ENCODE results near the gene CTBP1. TPM values are rescaled to one million over a fixed set of nuclear protein-coding genes. Genes with fewer than 3 reads are reported as not detected.

The CTBP1 gene
- total RNA-seq, 3 donors from 2014 or later, result 130 to 159 (median 133) TPM

GRCh38 chr4:1261107-1261928 lies 12.4 kb upstream of the CTBP1 start:
- no peaks in the 10 kb centered on the region for H3K9me3 ChIP-seq
- TF ChIP-seq POLR2A (IDR thresholded peaks at IDR 0.05) (no peak), POLR2AphosphoS5 (IDR thresholded peaks at IDR 0.05) (no peak)
- TF ChIP-seq, protein P1, sequence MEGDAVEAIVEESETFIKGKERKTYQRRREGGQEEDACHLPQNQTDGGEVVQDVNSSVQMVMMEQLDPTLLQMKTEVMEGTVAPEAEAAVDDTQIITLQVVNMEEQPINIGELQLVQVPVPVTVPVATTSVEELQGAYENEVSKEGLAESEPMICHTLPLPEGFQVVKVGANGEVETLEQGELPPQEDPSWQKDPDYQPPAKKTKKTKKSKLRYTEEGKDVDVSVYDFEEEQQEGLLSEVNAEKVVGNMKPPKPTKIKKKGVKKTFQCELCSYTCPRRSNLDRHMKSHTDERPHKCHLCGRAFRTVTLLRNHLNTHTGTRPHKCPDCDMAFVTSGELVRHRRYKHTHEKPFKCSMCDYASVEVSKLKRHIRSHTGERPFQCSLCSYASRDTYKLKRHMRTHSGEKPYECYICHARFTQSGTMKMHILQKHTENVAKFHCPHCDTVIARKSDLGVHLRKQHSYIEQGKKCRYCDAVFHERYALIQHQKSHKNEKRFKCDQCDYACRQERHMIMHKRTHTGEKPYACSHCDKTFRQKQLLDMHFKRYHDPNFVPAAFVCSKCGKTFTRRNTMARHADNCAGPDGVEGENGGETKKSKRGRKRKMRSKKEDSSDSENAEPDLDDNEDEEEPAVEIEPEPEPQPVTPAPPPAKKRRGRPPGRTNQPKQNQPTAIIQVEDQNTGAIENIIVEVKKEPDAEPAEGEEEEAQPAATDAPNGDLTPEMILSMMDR (IDR thresholded peaks at IDR 0.05), result no peak
- DNase-seq (ENCODE audit: low spot score in 2 of 2), result no peak
- no peaks in the 10 kb centered on the region for H3K4me1 ChIP-seq
- no peaks in the 10 kb centered on the region for H3K36me3 ChIP-seq
- intact Hi-C loops (cut with DNase I; ENCODE audit: low total_unique reads), result no loop called here
- no peak overlapping the region for H3K4me3 ChIP-seq
- no peak overlapping the region for H3K27ac ChIP-seq
- no peaks in the 10 kb centered on the region for H3K27me3 ChIP-seq

DNA sequence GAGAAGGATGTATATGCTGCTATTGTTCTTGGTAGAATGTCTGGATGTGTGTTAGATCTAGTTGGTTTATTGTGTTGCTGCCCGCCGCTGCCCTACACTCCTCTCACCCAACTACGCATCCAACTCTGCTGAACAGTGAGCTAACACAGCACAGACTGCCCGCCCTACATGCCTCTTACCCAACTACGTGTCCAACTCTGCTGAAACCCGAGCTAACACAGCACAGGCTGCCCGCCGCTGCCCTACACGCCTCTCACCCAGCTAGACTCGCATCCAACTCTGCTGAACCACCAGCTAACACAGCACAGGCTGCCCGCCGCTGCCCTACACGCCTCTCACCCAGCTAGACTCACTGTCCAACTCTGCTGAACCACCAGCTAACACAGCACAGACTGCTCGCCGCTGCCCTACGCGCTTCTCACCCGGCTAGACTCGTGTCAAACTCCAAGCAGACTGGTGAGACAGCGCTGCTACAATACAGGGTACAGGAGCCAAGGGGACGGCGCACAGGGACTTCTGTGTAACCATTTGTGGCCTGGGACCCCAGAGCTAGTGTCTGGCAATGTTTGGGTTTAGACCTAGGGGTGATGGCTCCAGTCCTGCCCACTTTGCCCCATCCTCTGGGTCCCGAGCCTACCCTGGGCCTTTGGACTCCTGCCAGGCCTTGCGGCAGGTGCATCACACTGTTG lies 11.6 kb upstream of the CTBP1 start:
- intact Hi-C loops (cut with DNase I; ENCODE audit: low total_unique reads), result no loop called here
- no peak for DNase-seq (ENCODE audit: low spot score in 2 of 2)
- TF ChIP-seq POLR2A (IDR thresholded peaks at IDR 0.05) (no peak), POLR2AphosphoS5 (IDR thresholded peaks at IDR 0.05) (no peak)
- TF ChIP-seq, protein P1 (IDR thresholded peaks at IDR 0.05), result no peak
- Histone ChIP-seq H3K27ac (no peak overlapping the region), H3K4me3 (no peak overlapping the region), H3K4me1 (no peaks in the 10 kb centered on the region), H3K9me3 (no peaks in the 10 kb centered on the region), H3K36me3 (no peaks in the 10 kb centered on the region), H3K27me3 (no peaks in the 10 kb centered on the region)

DNA sequence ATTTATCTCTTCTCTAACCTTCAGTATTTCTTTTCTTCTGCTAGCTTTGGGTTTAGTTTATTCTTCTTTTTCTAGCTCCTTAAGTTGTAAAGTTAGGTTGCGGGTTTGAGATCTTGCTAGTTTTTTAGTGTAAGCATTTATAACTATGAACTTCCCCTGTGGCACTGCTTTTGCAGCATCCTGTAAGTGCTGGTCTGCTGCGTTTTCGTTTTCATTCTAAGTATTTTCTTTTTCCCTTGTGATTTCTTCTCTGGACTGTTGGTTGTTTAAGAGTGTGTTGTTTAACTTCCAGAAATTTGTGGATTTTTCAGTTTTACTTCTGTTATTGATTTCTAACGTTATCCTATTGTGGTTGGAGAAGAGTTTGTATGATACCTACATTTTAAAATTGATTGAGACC lies 11.0 kb upstream of the CTBP1 start:
- Histone ChIP-seq H3K27ac (no peak overlapping the region), H3K4me1 (no peaks in the 10 kb centered on the region), H3K9me3 (no peaks in the 10 kb centered on the region), H3K36me3 (no peaks in the 10 kb centered on the region), H3K27me3 (no peaks in the 10 kb centered on the region), H3K4me3 (no peak overlapping the region)
- intact Hi-C loops (cut with DNase I; ENCODE audit: low total_unique reads), result no loop called here
- DNase-seq (ENCODE audit: low spot score in 2 of 2), result no peak
- TF ChIP-seq, protein P1 (IDR thresholded peaks at IDR 0.05), result no peak
- no peak for TF ChIP-seq POLR2AphosphoS5 (IDR thresholded peaks at IDR 0.05)
- TF ChIP-seq POLR2A (IDR thresholded peaks at IDR 0.05), result no peak

DNA sequence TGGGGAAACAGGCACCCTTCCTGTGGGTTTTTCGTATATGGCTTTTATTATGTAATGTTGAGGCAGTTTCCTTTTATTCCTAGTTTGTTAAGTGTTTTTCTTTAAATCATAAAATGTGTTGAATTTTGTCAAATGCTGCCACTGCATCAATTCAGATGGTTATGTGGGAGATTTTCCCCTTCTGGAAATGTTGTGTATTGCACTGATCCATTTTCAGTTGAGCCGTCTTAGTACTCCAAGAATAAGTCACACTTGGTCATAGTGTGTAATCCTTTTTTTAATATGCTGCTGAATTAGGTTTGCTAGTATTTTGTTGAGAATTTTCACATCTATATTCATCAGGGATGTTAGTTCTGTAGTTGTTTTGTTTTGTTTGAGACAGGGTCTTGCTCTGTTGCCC lies 9.5 kb upstream of the CTBP1 start:
- no peak overlapping the region for H3K27ac ChIP-seq

More for the DNA sequence above, 9.5 kb upstream of the CTBP1 start:
- Histone ChIP-seq H3K27me3 (no peaks in the 10 kb centered on the region), H3K4me1 (no peaks in the 10 kb centered on the region), H3K9me3 (no peaks in the 10 kb centered on the region), H3K4me3 (no peak overlapping the region), H3K36me3 (no peaks in the 10 kb centered on the region)
- intact Hi-C loops (cut with DNase I; ENCODE audit: low total_unique reads), result no loop called here
- DNase-seq (ENCODE audit: low spot score in 2 of 2), result no peak
- TF ChIP-seq, protein P1 (IDR thresholded peaks at IDR 0.05), result no peak
- TF ChIP-seq POLR2A (IDR thresholded peaks at IDR 0.05) (no peak), POLR2AphosphoS5 (IDR thresholded peaks at IDR 0.05) (no peak)

Data from breast epithelium (tissue), 4 donors.